ENCODE measurements around the gene FAM98A. TPM values are rescaled to one million over a fixed set of nuclear protein-coding genes. Genes with fewer than 3 reads are reported as not detected.
A peak's percentile ranks its signal among the peaks of the same experiment; 100 is the strongest.

The FAM98A gene
- total and polyA plus RNA-seq, 7 donors, result 31.6 to 125 (median 54.0) TPM

DNA sequence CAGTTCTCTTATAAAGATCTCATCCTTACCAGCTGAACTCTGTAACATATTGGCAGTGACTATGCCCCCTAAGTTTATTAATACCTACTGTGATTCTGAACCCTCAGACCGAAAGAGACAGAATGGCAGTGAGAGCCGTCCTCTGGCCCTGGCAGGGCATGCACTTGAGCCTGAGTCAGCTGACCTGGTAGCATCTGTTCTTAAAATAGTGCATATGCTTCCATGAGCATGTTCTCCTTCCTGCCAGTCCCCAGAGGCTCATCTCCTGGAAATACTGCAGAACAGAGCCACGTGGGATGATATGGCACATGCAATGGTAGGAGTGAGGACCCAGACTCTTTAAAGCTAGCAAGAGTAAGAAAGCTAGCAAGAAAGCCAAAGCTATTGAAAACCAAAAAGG is 63.7 kb downstream of the FAM98A start:
- Histone ChIP-seq H3K36me3 (ENCODE audit: insufficient read depth in 1 of 2, low read depth in 1 of 2) (peaks cover 2 to 16% of the 10 kb centered on the region in 2 donors), H3K9me3 (no peaks in the 10 kb centered on the region), H3K27ac (peak overlapping the region; percentile 79), H3K4me1 (peaks cover 36% of the 10 kb centered on the region), H3K4me3 (no peak overlapping the region), H3K27me3 (ENCODE audit: insufficient read depth in 3 of 3, low read length in 2 of 3) (no peaks in the 10 kb centered on the region)
- ATAC-seq, result peak; percentile 83 to 87 (median 85)
- WGBS, 3 donors, result 11 to 26% (median 25%) methylated on average over 3 of the region's 3 CpGs
- intact Hi-C loops (cut with DNase I), result no loop called here
- no peak for TF ChIP-seq CTCF (IDR thresholded peaks at IDR 0.05)
- DNase-seq, result peak; percentile 25 to 70

Other genes starting within 250 kb of the FAM98A start
- 10 to 100 TPM; 13.0 to 24.9 (median 19.9) TPM for gene RASGRP3, start 122.7 kb downstream of the FAM98A start, total RNA-seq
- 1 to 10 TPM; 3.4 to 9.3 (median 5.4) TPM for gene RASGRP3, start 122.7 kb downstream of the FAM98A start, polyA plus RNA-seq

Measured in psoas muscle (tissue), 8 donors.